ENCODE data around the gene ADORA1.

The ADORA1 gene

DNA sequence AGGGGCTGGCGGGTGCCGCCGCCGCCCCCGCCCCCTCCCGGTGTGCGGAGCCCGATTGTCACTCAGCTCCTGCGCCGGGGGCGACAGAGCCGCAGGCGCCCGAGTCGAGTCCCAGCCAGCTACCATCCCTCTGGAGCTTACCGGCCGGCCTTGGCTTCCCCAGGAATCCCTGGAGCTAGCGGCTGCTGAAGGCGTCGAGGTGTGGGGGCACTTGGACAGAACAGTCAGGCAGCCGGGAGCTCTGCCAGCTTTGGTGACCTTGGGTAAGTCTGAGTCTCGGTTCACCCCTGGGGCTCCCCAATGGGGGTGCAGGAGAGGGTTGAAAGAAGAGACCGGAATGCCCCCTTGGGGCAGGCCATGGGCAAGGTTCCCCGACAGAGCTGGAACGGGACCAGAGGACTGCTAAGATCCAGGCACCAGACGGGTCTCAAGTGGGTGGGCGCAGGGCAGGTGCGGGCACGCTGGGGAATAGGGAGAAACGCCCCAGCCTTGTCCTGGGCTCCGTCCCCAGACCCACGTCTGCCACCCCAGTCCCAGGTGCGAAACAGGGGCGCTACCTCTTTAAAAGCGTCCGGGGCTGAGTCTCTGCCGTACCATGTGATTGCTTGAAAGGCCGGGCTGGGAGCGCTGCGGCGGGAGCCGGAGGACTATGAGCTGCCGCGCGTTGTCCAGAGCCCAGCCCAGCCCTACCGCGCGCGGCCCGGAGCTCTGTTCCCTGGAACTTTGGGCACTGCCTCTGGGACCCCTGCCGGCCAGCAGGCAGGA is at the start of gene ADORA1:
Gene ADORA1, plus strand, starts transcription at position 61 of the 765 bp plus-strand sequence. CDS start 1,116 bp downstream, outside the sequence.
- DNase-seq, result peak; percentile 28

DNA sequence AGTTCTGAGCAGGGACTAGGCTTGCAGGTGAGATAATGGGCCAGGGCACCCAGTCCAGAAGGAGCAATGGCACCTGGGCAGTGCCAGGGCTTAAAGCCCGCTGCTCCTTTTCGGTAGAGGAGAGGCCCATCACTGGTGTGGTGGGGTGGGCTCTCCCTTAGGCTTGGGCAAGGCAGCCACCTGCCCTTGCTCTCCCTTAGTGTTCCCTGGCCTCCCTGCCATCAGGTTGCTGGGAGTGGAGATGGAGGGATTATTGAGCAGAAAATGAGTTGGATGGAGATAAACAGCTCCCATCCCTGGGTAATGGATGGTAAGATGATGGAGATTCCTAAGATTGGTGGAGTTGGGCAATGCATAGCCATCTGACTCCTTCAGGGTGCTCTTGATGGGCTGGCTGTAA is 49.6 kb upstream of the ADORA1 start:
- DNase-seq, result no peak

- DNase-seq, result no peak
These were observed 49.0 kb upstream of the ADORA1 start for GRCh38 chr1:203078478-203078877.

- DNase-seq, result no peak
These were observed 47.1 kb upstream of the ADORA1 start for GRCh38 chr1:203080456-203080855.

DNA sequence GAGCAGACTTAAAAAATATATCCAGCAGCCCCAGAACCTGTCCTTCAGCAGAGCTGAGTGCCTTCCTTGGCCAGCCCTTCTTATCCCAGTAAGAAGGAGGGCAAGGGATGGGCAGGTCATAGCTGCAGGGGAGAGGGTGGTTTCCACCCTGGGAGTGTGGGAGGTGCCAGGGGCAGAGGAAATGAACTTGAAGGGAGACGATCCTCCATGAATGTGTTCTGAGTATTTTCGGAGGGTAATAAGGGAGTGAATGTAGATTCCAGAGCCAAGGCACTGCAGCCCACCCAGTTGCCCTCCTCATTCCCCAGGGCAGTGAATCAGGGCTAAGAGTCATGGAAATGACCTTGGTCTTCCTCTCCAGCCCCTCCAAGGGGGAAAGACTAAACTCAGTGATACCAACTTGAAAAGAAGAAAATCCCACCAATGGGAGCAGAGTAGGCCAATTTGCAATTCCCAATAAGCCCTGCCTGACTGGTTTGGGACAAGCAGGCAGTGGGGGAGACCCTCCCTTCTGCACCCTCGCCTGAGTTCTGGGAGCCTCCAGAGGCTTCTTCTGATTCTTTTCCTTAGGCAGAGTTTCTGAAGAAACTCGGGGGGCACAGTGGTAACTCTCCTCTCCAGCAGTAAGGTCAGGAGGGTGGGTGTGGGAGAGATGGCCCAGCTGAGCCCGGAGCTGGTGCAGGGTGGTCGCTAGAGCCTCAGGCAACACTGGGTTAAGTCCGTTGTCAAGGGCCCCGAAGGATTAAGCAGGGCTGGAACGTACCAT is 45.9 kb upstream of the ADORA1 start:
- no peak for DNase-seq

DNA sequence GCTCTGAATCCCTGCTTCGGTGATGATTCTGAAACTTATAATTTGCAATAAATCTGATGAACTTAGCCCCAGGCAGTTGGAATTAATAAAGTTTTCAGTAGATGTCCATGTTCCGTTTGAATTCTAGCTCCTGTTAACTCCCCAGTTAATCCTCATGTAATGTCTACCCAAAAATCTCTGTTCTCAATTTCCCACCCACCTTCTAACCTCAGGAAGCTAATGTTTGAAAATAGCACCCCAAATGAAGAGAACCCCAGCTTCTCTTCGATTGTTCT is 45.4 kb upstream of the ADORA1 start:
- no peak for DNase-seq

- no peak for DNase-seq
These were observed 44.7 kb upstream of the ADORA1 start for GRCh38 chr1:203082571-203083462.

DNA sequence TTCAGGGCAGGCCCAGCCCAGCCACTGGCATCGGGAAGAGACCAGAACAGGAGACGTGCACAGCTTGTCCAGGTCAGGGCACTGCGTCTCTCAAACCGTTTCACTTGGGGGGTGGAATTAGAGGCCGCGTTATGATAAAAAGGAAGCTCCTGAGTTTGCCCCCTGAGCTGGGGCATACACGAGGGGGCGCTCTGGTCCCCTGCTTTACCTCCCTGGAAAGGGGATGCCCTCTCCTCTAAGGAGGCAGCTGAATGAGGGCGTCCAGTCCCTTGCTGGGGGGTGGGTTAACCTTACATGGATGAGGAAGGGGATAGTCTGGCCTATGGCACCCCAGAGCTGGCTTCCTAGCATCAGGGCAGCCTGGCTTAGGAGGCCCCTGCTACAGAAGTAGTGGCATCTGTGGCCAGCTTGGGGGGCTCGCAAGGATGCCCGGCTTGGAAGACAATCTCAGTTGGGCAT is 44.0 kb upstream of the ADORA1 start:
- DNase-seq, result no peak

- DNase-seq, result no peak
These were observed 42.7 kb upstream of the ADORA1 start for GRCh38 chr1:203084588-203085527.

DNA sequence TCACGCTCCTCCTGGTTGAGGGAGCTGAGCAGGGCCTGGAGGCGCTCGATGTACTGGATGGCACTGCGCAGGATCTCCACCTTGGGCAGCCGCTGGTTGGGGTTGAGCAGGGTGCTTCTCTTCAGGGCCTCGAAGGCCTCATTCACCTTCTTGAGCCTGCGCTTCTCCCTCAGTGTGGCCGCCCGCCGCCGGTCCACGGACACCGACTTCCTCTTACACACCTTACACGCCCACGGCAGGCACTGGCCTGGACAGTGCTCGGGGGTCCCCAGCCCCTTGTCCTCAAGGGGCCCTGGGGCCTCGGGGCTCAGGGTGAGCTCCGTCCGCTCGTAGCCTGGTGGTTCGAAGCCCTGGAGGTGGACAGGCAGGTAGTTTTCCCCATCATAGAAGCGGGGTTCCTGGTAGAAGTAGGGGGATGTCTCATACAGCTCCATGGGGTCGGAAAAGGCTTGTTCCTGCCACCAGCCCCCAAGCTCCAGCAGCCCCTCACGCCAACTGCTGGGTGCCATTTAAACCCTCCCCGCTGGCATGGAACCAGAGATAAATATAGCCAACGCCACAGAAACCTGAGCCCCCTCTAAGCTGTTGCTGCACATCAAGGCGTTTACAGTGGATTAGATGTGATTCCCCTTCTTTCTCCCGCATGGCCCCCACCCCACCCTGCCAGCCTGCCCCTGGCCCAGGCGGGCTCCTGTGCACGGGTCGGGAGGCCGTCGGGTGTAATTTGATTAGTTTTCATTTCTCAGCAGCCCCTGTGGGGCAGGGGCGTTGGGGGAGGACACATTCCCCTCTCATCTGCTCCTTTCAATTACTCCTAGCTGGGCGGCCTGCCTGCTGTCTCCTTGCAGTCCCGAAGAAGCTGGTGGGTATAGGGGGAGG is 41.8 kb upstream of the ADORA1 start, which contains the start of gene MYOG:
Gene MYOG, minus strand, starts transcription at position 485 of the 879 bp plus-strand sequence. Its CDS starts 51 bp downstream, at position 434.
- no peak for DNase-seq

DNA sequence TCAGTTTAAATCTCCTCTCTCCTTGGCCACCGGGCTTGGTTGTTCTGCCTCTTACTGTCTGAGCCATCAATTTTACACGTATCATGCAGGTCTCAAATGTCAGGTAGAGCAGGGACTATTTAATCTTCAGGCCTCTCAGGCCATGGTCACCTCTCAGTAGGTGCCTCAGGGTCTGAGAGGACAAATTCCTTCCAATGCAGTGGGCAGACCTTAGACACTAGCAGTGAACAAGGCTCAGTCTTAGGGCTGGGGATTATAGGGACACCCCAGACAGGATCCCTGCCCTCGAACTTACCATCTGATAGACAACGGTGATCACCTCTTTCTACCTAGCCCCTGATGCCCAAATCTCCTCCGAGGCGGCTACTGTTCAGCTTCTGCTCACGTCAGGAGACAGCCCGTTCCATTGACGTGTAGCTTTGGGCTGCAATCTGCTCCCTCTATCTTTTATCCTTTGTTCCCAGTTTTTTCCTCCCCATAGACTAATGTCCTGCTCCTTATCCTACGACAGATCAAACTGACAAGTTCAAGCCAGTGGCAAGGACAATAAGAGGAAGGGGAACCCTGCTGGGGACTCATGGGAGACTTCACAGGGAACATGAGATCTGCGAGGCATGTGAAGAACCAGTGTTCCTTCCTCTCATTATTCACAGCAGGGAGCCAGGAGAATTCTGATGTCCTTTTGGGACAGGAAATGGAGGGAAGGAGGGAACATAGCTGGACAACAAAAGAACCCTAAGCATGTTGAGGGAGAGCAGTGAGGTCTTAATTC is 40.3 kb upstream of the ADORA1 start:
- DNase-seq, result no peak

- DNase-seq, result no peak
These were observed 39.1 kb upstream of the ADORA1 start for GRCh38 chr1:203088441-203088840.

- DNase-seq, result no peak
These were observed 38.4 kb upstream of the ADORA1 start for GRCh38 chr1:203089001-203089650.

- no peak for DNase-seq
These were observed 37.9 kb upstream of the ADORA1 start for GRCh38 chr1:203089651-203090045.

GRCh38 chr1:203090421-203091198 is 36.9 kb upstream of the ADORA1 start:
- DNase-seq, result no peak

DNA sequence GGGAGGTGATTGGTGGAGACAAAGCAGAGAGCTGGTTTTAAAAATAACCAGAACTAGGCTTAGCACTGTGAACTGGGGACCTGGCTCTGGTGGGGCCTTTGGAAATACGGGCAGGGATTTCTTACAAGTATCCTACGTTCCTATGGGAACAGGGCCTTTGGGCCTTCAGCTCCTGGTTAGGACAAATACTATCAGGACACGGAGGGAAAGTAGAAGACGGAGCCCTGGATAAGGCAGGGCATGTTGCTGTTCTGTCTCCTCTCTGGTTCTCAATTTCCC is 36.4 kb upstream of the ADORA1 start:
- DNase-seq, result no peak

- no peak for DNase-seq
These were observed 35.7 kb upstream of the ADORA1 start for GRCh38 chr1:203091761-203092330.

- DNase-seq, result no peak
These were observed 33.6 kb upstream of the ADORA1 start for GRCh38 chr1:203093754-203094410.

Measured in NCI-H1105 treated with DMSO at 0.1 percent for 48 hours (cell line).